ENCODE measurements around the gene ASIC2.

DNA sequence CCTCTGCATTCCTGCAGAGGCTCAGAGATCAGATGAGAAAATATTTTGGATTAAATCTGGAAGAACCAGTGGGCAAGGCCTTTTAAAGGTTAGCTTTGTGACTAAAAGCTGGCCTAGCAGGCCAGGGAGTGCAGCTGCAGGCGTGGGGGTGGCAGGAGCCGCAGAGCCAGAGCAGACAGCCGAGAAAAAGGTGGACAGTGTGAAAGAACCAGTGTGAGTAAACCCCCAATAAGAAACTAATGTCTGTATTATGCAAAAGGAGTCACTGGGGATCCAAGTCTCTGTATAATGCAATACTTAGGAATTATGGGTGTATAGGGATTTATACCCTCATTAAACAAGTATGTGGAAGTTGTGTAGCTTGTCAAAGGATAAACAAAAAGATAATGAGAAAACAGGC lies 322.8 kb downstream of the ASIC2 start:
- TF ChIP-seq, protein P1, sequence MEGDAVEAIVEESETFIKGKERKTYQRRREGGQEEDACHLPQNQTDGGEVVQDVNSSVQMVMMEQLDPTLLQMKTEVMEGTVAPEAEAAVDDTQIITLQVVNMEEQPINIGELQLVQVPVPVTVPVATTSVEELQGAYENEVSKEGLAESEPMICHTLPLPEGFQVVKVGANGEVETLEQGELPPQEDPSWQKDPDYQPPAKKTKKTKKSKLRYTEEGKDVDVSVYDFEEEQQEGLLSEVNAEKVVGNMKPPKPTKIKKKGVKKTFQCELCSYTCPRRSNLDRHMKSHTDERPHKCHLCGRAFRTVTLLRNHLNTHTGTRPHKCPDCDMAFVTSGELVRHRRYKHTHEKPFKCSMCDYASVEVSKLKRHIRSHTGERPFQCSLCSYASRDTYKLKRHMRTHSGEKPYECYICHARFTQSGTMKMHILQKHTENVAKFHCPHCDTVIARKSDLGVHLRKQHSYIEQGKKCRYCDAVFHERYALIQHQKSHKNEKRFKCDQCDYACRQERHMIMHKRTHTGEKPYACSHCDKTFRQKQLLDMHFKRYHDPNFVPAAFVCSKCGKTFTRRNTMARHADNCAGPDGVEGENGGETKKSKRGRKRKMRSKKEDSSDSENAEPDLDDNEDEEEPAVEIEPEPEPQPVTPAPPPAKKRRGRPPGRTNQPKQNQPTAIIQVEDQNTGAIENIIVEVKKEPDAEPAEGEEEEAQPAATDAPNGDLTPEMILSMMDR (IDR thresholded peaks at IDR 0.05): no peak
- TF ChIP-seq, protein P2, sequence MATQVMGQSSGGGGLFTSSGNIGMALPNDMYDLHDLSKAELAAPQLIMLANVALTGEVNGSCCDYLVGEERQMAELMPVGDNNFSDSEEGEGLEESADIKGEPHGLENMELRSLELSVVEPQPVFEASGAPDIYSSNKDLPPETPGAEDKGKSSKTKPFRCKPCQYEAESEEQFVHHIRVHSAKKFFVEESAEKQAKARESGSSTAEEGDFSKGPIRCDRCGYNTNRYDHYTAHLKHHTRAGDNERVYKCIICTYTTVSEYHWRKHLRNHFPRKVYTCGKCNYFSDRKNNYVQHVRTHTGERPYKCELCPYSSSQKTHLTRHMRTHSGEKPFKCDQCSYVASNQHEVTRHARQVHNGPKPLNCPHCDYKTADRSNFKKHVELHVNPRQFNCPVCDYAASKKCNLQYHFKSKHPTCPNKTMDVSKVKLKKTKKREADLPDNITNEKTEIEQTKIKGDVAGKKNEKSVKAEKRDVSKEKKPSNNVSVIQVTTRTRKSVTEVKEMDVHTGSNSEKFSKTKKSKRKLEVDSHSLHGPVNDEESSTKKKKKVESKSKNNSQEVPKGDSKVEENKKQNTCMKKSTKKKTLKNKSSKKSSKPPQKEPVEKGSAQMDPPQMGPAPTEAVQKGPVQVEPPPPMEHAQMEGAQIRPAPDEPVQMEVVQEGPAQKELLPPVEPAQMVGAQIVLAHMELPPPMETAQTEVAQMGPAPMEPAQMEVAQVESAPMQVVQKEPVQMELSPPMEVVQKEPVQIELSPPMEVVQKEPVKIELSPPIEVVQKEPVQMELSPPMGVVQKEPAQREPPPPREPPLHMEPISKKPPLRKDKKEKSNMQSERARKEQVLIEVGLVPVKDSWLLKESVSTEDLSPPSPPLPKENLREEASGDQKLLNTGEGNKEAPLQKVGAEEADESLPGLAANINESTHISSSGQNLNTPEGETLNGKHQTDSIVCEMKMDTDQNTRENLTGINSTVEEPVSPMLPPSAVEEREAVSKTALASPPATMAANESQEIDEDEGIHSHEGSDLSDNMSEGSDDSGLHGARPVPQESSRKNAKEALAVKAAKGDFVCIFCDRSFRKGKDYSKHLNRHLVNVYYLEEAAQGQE (IDR thresholded peaks at IDR 0.05; ENCODE audit: insufficient read depth in 1 of 2, low read depth in 2 of 2, low read length in 1 of 2): no peak
- TF ChIP-seq TCF7L2 (IDR thresholded peaks at IDR 0.05; ENCODE audit: low read depth, low read length) (no peak), POLR2AphosphoS5 (IDR thresholded peaks at IDR 0.05; ENCODE audit: low read depth, low read length) (no peak), SIN3A (IDR thresholded peaks at IDR 0.05; ENCODE audit: borderline replicate concordance, insufficient read depth, low read depth, low read length) (no peak)

Measured in Panc1 (cell line).